Stimulated activated CD4-positive, alpha-beta T cell treated with anti-CD3 and anti-CD28 coated beads, Interleukin-15, amount 100 ng/mL, for 1 hour (primary cell): ENCODE measurements around the gene EIF5A.

ENCODE experiments used
- DNase-seq, 2 donors: peaks; one replicate each; pipeline ENCODE4 v3.0.0-alpha.2; 2020; ENCODE audit warnings: low read depth in 1 of 2, low spot score in 1 of 2

Gene EIF5A

GRCh38 chr17:7306911-7307685 is at the start of gene EIF5A:
Gene EIF5A, plus strand, starts transcription at chr17:7307628. Its CDS starts 2,008 bp downstream, at chr17:7309636.
- peak; percentile 100 for DNase-seq

GRCh38 chr17:7258731-7259554 is 48.5 kb upstream of the EIF5A start:
- DNase-seq, result no peak

- no peak for DNase-seq
These were observed 47.9 kb upstream of the EIF5A start for GRCh38 chr17:7259555-7259889.

GRCh38 chr17:7260151-7260550 is 47.3 kb upstream of the EIF5A start:
- DNase-seq, result no peak

GRCh38 chr17:7260651-7261378 is 46.6 kb upstream of the EIF5A start:
- DNase-seq, result no peak

- DNase-seq, result no peak
These were observed 45.8 kb upstream of the EIF5A start for GRCh38 chr17:7261379-7262191.

- DNase-seq, result no peak
These were observed 45.1 kb upstream of the EIF5A start, which contains the start of gene CLDN7 for GRCh38 chr17:7262192-7262934. Gene CLDN7, minus strand, starts transcription at chr17:7262478. Its CDS starts 435 bp downstream, at chr17:7262043.

GRCh38 chr17:7262935-7263800 is 44.3 kb upstream of the EIF5A start:
- DNase-seq, result no peak

- no peak for DNase-seq
These were observed 43.7 kb upstream of the EIF5A start for GRCh38 chr17:7263801-7264078.

GRCh38 chr17:7266784-7267183 is 40.6 kb upstream of the EIF5A start:
- no peak for DNase-seq

- DNase-seq, result no peak
These were observed 28.0 kb upstream of the EIF5A start for GRCh38 chr17:7279448-7279847.

- DNase-seq, result peak; percentile 76 to 77
These were observed 26.8 kb upstream of the EIF5A start for GRCh38 chr17:7280519-7281073.

- DNase-seq, result peak; percentile 64 to 87
These were observed 26.1 kb upstream of the EIF5A start, which contains the start of gene SLC2A4 for GRCh38 chr17:7281074-7281952. Gene SLC2A4, plus strand, starts transcription at chr17:7281718. Its CDS starts 217 bp downstream, at chr17:7281935.

- DNase-seq, result no peak
These were observed 25.3 kb upstream of the EIF5A start for GRCh38 chr17:7281953-7282751.

GRCh38 chr17:7282752-7283321 is 24.6 kb upstream of the EIF5A start:
- DNase-seq, result no peak

GRCh38 chr17:7283471-7284216 is 23.8 kb upstream of the EIF5A start:
- no peak for DNase-seq
